Endothelial cell of umbilical vein (primary cell): Measurements from ENCODE around the gene MEGF11.

ENCODE experiments used
- EZH2 ChIP-seq: IDR thresholded peaks from 2 replicates; pipeline ENCODE4 v1.6.1; 2012; ENCODE audit warnings: borderline replicate concordance, low read depth, mild to moderate bottlenecking, moderate library complexity, low read length, inconsistent platforms; ENCODE audit not compliant: severe bottlenecking
- TF ChIP-seq, protein P1 (sequence below), 2 donors: IDR thresholded peaks; 1 replicate in 1 of 2; 2 replicates in 1 of 2; pipeline ENCODE4 v1.5.1; 2011; ENCODE audit warnings: low read length in 2 of 2, mild to moderate bottlenecking in 2 of 2, moderate library complexity in 2 of 2, control low read depth in 1 of 2, inconsistent platforms in 1 of 2, low read depth in 1 of 2; ENCODE audit not compliant: insufficient read depth in 1 of 2; ENCODE audit errors: extremely low read depth in 1 of 2

DNA sequence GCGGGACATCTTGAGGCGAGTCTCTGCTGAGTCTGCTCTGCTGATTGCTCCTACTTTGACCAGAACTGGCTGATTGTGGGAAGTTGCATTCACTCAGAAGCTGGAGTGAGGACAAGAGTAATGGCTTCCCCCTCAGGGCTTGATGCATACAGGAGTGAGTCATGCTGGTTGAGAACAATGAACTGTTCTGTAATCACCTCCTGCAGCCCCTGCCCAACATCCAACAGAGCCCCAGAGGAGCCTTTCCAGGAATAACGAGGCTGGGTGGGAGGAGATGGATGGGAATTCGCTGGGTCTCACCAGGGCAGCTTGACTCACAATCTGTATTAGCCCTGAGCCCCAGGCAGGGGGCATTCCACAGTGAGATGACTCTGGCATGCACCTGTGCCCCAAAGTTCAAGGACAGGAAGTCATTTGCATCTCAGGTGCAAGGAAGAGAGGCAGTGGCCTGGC lies 299.2 kb downstream of the MEGF11 start:
- TF ChIP-seq, protein P1, sequence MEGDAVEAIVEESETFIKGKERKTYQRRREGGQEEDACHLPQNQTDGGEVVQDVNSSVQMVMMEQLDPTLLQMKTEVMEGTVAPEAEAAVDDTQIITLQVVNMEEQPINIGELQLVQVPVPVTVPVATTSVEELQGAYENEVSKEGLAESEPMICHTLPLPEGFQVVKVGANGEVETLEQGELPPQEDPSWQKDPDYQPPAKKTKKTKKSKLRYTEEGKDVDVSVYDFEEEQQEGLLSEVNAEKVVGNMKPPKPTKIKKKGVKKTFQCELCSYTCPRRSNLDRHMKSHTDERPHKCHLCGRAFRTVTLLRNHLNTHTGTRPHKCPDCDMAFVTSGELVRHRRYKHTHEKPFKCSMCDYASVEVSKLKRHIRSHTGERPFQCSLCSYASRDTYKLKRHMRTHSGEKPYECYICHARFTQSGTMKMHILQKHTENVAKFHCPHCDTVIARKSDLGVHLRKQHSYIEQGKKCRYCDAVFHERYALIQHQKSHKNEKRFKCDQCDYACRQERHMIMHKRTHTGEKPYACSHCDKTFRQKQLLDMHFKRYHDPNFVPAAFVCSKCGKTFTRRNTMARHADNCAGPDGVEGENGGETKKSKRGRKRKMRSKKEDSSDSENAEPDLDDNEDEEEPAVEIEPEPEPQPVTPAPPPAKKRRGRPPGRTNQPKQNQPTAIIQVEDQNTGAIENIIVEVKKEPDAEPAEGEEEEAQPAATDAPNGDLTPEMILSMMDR (IDR thresholded peaks at IDR 0.05; ENCODE audit: extremely low read depth in 1 of 2, insufficient read depth in 1 of 2, low read depth in 1 of 2, low read length in 2 of 2), result no peak
- no peak for TF ChIP-seq EZH2
